GM18498 (cell line): ENCODE data around the gene HERPUD2.
"Not testable (repeated sequence)": the region's sequence is repeated elsewhere in the genome, so short reads cannot be mapped to it uniquely, and the experiment has no call there.

Experiments
- ATAC-seq: cut with Tn5 transposase; IDR thresholded peaks from one replicate; pipeline ENCODE4 v1.9.1; 2021; ENCODE audit warnings: mild to moderate bottlenecking, moderate library complexity; ENCODE audit not compliant: unreplicated experiment

HERPUD2 gene

DNA sequence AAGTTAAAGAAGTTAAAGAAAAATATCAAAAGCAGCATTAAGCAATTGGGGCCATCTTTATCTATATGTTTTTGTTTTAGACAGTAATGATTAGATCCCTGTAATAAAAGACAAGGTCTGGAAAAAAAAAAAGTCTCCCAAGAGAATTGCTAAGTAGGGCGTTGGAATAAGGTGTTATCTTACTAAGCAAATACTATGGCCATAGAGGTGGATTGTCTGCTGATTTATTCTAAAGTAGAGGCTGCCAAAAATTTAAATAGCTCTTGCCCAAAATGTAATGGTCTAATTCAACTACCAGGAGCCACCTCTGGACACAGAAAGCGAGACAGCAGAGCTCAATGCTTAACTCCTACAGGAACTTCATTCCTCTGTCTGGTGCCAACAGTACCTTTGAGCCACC lies 71.6 kb downstream of the HERPUD2 start:
- no peak for ATAC-seq

DNA sequence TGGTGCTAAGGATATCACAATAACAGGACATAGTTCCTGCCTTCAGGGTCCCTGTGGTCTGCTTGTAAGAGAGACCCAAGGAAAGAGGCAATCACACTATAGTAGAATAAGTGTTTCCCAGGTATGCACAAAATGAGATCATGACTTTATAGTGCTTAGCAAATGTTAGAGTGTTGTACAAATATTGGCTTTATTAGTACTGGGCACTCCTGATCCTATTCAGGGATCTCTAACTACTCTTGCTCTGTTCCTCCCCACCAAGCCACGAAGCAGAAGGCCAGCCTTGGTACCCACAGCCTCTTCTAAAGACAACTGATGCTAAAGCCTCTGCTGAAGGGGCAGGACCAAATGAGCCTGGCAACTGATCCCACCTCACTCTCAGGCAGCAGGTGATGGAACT lies 75.1 kb downstream of the HERPUD2 start:
- no peak for ATAC-seq

DNA sequence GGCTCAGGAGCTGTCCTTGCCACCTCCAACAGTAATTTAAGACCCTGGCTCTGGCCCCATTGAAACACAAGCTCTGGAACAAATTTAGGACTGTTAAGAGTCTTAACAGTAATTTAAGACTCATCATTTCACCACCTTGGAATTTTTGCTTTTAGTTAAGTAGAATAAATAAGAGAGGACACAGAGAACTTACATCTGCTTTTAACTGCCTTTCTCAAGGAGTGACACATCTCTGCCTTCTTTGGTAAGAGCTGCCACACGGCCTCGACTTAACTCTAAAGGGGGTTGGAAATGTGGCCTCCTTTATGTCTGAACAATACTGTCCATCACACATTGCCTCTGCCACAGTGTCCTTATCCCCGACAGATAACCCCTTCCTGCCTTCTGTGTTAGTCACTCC lies 77.9 kb downstream of the HERPUD2 start:
- ATAC-seq, result no peak

DNA sequence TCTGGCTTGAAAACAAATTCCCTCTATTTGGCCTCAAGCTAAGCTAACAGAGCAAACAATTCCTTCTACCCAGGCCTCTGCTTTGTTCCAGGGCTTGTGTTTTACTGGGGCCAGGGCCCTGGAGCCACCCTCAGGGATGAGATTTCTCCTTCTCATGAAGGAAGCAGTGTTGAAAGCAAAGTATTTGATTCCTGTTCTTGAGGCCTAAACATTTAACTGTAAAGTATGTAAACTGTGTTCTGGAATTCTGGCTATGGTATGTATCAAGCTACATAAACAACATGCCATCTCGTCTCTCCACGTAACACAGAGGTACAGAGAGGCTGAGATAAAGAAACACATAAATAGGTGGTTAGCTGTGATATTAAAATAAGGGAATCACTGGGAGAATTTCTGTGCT lies 81.8 kb downstream of the HERPUD2 start:
- no peak for ATAC-seq

DNA sequence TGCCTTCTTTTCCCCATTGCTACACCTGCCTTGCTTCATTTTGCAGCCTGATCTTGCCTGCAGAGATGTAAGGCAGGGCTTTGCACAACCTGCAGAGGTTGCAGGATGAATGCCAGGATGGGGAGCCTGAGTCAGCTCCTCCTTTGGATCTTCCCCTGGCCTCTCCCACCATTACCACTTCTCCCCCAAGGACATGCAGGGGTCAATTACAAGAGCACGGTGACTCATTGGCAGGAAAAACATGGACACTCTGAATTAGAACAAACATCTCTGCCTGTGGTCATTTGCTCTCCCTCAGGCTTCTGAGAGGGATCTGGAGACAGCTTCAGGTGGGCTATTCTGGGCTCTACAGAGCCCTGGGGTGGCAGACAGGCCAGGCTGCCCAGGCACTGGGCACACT lies 89.2 kb downstream of the HERPUD2 start:
- ATAC-seq, result no peak

DNA sequence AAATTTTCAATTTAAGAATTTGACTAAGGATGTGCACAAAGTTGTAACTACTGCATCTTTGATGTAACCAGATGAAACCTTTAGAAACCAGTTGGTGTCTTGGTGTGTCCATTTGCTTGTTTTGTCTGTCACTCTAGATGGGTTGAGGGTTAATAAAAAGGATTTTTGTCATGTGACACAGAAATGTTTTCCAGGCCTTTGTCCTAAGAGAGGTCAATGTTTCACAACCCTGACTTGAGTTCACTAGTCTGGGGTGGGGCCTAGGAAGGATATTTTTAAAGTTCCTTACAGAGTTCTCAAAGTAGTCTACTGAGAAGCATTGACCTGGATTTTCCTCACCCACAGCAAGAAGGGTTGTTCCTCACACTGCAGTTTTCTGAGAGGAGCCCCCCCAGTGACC lies 90.3 kb downstream of the HERPUD2 start:
- no peak for ATAC-seq

DNA sequence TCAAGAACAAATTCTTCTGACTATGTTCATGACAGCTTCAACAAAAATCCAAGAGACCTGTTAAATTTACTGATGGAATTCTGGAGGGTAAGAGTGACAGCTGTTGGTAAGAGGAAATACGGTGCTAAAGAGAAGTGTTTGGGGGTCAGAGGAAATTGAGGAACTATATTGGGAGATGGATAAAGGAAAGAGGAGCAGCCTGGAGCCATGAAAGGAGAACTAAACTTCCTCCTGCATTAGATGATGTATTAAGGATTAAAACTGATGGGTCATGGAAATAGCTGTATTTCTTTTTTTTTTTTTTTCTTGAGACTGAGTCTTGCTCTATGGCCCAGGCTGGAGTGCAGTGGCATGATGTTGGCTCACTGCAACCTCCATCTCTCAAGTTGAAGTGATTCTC lies 95.3 kb downstream of the HERPUD2 start:
- ATAC-seq, result no peak

DNA sequence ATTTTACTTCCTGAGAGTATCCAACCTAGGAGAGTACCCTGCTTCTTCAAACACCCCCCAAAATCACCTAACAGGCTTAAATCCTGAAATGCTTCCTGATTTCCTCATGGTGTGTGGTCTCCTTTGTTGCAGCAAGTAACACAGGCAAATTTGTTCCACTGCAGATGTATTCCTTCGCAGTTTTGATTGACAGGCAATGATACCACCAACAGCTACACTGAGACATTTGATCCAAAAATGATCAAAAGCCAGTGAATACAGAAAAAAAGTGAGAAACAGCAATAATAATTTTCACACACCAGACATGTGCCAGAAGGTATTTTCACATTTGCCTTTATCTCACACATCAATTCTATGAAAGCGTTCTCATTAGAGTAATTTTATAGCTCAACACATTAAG lies 95.9 kb downstream of the HERPUD2 start:
- ATAC-seq, result no peak

DNA sequence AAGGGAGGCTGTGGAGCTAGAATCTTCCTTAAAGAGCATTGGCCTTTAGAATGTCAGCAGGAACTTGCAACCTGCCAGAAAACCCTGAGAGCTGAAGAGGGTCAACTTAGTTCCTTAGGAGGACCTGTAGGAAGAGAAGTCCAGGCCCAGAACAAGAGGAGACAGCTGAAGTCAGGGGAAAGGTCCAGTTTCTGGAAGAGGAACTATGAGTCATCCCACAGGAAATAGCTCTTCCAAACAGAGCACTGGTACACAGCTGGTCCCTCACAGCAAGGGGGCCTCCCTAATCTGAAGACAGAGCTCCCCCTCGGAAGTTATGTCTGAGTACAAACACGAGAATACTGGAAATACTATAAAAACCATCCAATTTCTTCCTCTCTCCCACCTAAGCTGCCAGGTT lies 98.9 kb downstream of the HERPUD2 start:
- ATAC-seq, result no peak

DNA sequence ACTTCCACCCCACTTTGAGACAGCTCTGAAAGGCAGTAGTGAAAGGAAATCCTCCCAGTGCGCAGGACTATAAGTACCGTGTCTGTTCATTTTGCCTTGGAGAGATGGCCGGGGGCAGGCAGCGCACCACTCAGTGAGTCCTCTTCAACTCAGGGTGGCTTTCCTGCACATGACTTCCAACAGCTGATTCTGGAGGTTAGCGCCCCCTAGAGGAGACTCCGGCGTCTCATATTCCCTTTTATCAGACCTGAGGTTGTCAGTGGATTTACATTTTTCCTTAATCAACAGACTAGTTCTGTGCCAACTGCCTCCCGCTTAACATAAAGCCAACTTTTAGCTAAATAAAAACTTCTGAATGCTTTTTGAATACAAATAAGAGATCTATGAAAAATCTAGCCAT lies 101.0 kb downstream of the HERPUD2 start:
- no peak for ATAC-seq

DNA sequence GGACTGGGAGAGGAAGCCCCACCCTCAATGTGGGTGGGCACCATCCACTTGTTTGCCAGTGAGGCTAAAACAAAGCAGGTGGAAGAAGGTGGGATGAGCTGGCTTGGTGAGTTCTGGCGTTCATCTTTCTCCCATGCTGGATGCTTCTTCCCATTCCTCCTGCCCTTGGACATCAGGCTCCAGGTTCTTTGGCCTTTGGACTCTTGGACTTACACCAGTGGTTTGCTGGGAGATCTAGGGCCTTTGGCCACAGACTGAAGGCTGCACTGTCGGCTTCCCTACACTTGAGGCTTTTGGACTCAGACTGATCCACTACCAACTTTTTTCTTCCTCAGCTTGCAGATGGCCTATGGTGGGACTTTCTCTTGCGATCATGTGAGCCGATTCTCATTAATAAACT lies 106.3 kb downstream of the HERPUD2 start:
- no peak for ATAC-seq

DNA sequence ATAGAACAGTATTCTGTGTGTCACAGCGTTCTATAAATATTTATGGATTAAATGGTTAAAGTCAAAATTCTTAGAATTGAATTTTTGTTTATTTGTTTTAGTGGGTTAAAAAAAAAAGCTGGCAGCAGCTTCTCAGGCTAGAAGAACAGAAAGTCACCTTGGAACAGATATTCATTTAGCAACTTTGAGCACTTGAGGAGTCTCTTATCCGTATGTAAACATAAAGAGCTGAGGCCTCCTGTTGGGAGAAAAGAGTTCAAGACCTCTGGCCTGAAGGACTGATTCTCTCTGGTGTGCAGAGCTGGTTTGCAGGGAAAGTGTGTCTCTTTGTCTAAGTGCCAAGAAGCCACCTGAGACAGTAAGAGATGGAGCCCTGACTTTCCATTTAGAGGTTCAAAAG lies 109.9 kb downstream of the HERPUD2 start:
- ATAC-seq, result no peak

DNA sequence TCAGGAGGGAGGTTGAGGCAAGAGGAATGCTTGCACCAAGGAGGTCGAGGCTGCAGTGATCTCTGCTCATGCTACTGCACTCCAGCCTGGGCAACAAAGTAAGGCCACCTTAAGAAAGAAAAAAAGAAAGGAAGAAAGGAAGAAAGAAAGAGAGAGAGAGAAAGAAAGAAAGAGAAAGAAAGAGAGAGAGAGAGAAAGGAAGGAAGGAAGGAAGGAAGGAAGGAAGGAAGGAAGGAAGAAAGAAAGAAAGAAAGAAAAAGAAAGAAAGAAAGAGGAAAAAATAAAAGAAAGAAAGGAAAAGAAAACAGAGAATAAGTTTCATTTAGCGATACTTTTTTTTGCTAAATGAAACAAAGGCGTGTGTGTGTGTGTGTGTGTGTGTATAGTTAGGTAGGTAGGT lies 110.4 kb downstream of the HERPUD2 start:
- not testable (repeated sequence) for ATAC-seq
